ENCODE measurements around the gene SHLD1. TPM values are rescaled to one million over a fixed set of nuclear protein-coding genes. Genes with fewer than 3 reads are reported as not detected.

SHLD1 gene
- polyA plus RNA-seq, 1 donor (not counting 4 experiments of a cell fraction or from before 2014, with no cell fraction given) = 3.2 TPM

- Histone ChIP-seq H3K4me3 (ENCODE audit: control insufficient read depth in 2 of 3, extremely low read depth in 1 of 3, insufficient read depth in 2 of 3, low read depth in 1 of 3, low read length in 3 of 3) (no peak overlapping the region), H3K79me2 (ENCODE audit: control insufficient read depth, insufficient read depth, low read length) (no peaks in the 10 kb centered on the region), H3K4me2 (ENCODE audit: control insufficient read depth, extremely low read depth, insufficient read depth, low read depth, low read length) (no peak overlapping the region), H3K4me1 (ENCODE audit: control insufficient read depth, extremely low read depth, insufficient read depth, low read length) (no peaks in the 10 kb centered on the region), H3K27ac (ENCODE audit: control insufficient read depth, insufficient read depth, low read length) (no peak overlapping the region), H3K9me3 (ENCODE audit: control insufficient read depth, low read depth, low read length) (no peaks in the 10 kb centered on the region), H3K9ac (ENCODE audit: control insufficient read depth, extremely low read depth, insufficient read depth, low read length) (no peak overlapping the region), H3K9me1 (ENCODE audit: control insufficient read depth, extremely low read depth, insufficient read depth, low read length) (no peaks in the 10 kb centered on the region), H3K27me3 (ENCODE audit: control insufficient read depth, extremely low read depth, insufficient read depth, low read length) (no peaks in the 10 kb centered on the region), H4K20me1 (ENCODE audit: control insufficient read depth, extremely low read depth, insufficient read depth, low read length) (no peaks in the 10 kb centered on the region), H3K36me3 (ENCODE audit: control insufficient read depth in 2 of 2, extremely low read depth in 1 of 2, insufficient read depth in 2 of 2, low read length in 2 of 2) (no peaks in the 10 kb centered on the region), H2AFZ (ENCODE audit: control insufficient read depth, low read length) (no peak overlapping the region)
- TF ChIP-seq EZH2 (IDR thresholded peaks at IDR 0.05; ENCODE audit: low read length) = no peak
- no peak for TF ChIP-seq CTCF (optimal IDR thresholded peaks at IDR 0.05 in 1 of 3, IDR thresholded peaks at IDR 0.05 in 1 of 3, conservative IDR thresholded peaks at IDR 0.05 in 1 of 3; ENCODE audit: extremely low read depth in 1 of 3, insufficient read depth in 2 of 3, low read length in 3 of 3)
- no peak for DNase-seq (ENCODE audit: low read depth, low spot score)
- dilution Hi-C loops (cut with MboI; ENCODE audit: extremely low pct_ligation_motif_present, low sequenced_read_pairs) = no loop called here
- no peak for FAIRE-seq
These were observed 8.2 kb upstream of the SHLD1 start for GRCh38 chr20:5742041-5742440.

GRCh38 chr20:5745416-5746030, 4.7 kb upstream of the SHLD1 start:
- Histone ChIP-seq H3K4me3 (ENCODE audit: control insufficient read depth in 2 of 3, extremely low read depth in 1 of 3, insufficient read depth in 2 of 3, low read depth in 1 of 3, low read length in 3 of 3) (no peak overlapping the region), H3K79me2 (ENCODE audit: control insufficient read depth, insufficient read depth, low read length) (no peaks in the 10 kb centered on the region), H3K9ac (ENCODE audit: control insufficient read depth, extremely low read depth, insufficient read depth, low read length) (no peak overlapping the region), H3K36me3 (ENCODE audit: control insufficient read depth in 2 of 2, extremely low read depth in 1 of 2, insufficient read depth in 2 of 2, low read length in 2 of 2) (no peaks in the 10 kb centered on the region), H3K4me2 (ENCODE audit: control insufficient read depth, extremely low read depth, insufficient read depth, low read depth, low read length) (no peak overlapping the region), H3K9me3 (ENCODE audit: control insufficient read depth, low read depth, low read length) (no peaks in the 10 kb centered on the region), H3K27me3 (ENCODE audit: control insufficient read depth, extremely low read depth, insufficient read depth, low read length) (no peaks in the 10 kb centered on the region), H3K4me1 (ENCODE audit: control insufficient read depth, extremely low read depth, insufficient read depth, low read length) (no peaks in the 10 kb centered on the region), H3K27ac (ENCODE audit: control insufficient read depth, insufficient read depth, low read length) (no peak overlapping the region), H2AFZ (ENCODE audit: control insufficient read depth, low read length) (no peak overlapping the region), H4K20me1 (ENCODE audit: control insufficient read depth, extremely low read depth, insufficient read depth, low read length) (no peaks in the 10 kb centered on the region), H3K9me1 (ENCODE audit: control insufficient read depth, extremely low read depth, insufficient read depth, low read length) (no peaks in the 10 kb centered on the region)
- FAIRE-seq (no peak), DNase-seq (ENCODE audit: low read depth, low spot score) (no peak)
- no peak for TF ChIP-seq EZH2 (IDR thresholded peaks at IDR 0.05; ENCODE audit: low read length)
- no peak for TF ChIP-seq CTCF (optimal IDR thresholded peaks at IDR 0.05 in 1 of 3, IDR thresholded peaks at IDR 0.05 in 1 of 3, conservative IDR thresholded peaks at IDR 0.05 in 1 of 3; ENCODE audit: extremely low read depth in 1 of 3, insufficient read depth in 2 of 3, low read length in 3 of 3)
- dilution Hi-C loops (cut with MboI; ENCODE audit: extremely low pct_ligation_motif_present, low sequenced_read_pairs) = no loop called here

All from keratinocyte (primary cell).